WTC11 (cell line): ENCODE data around the gene CNTNAP5. TPM values are rescaled to one million over a fixed set of nuclear protein-coding genes. Genes with fewer than 3 reads are reported as not detected.

Experiments used
- ATAC-seq: fragments of 200-7000 bp; cut with Tn5 transposase; 2 replicates; pipeline ENCODE4 v1.10.0; 2021; ENCODE audit warnings: mild to moderate bottlenecking, moderate library complexity
- CTCF ChIA-PET: fragments of 300-600 bp; sonication (Branson Sonifier 250); formaldehyde crosslinking; loops from one replicate; lab custom pipeline; 2021; ENCODE audit warnings: antibody characterized with exemption; lab: Charles Lee
- POLR2A ChIA-PET: fragments of 350-600 bp; sonication (Branson Sonifier 250); formaldehyde crosslinking; loops from one replicate; lab custom pipeline; 2021; ENCODE audit warnings: antibody characterized with exemption; lab: Charles Lee
- DNase-seq: peaks from one replicate; pipeline ENCODE4 v3.0.0; 2021; ENCODE audit warnings: low spot score
- H3K27ac Mint-ChIP-seq: 2 replicates; pipeline ENCODE4 v1.8.0; 2021; ENCODE audit warnings: mixed read lengths
- H3K27me3 Mint-ChIP-seq: 2 replicates; pipeline ENCODE4 v1.8.0; 2021; ENCODE audit warnings: low read depth, mild to moderate bottlenecking, moderate library complexity, mixed read lengths
- H3K36me3 Mint-ChIP-seq: 2 replicates; pipeline ENCODE4 v1.8.0; 2021; ENCODE audit warnings: mixed read lengths
- H3K4me1 Mint-ChIP-seq: 2 replicates; pipeline ENCODE4 v1.8.0; 2022; ENCODE audit warnings: mixed read lengths
- H3K4me3 Mint-ChIP-seq: 2 replicates; pipeline ENCODE4 v1.8.0; 2021; ENCODE audit warnings: mild to moderate bottlenecking, moderate library complexity, mixed read lengths
- H3K9me3 Mint-ChIP-seq: 2 replicates; pipeline ENCODE4 v1.8.0; 2021; ENCODE audit warnings: mixed read lengths
- FOXJ3 ChIP-seq: sonication (generic); formaldehyde crosslinking; IDR thresholded peaks from 2 replicates; pipeline ENCODE4 v1.9.0; 2021; ENCODE audit warnings: missing genetic modification reagents, mild to moderate bottlenecking, borderline replicate concordance
- GABPB1 ChIP-seq: sonication (generic); formaldehyde crosslinking; IDR thresholded peaks from 2 replicates; pipeline ENCODE4 v1.8.1; 2023; ENCODE audit warnings: mild to moderate bottlenecking, missing genetic modification reagents
- GRHL2 ChIP-seq: fragments of 250-450 bp; sonication (Bioruptor Pico); IDR thresholded peaks from 2 replicates; pipeline ENCODE4 v1.8.0; 2022; ENCODE audit warnings: mild to moderate bottlenecking, moderate library complexity; ENCODE audit not compliant: insufficient replicate concordance, severe bottlenecking
- HMGA2 ChIP-seq: fragments of 250-450 bp; sonication (Bioruptor Pico); IDR thresholded peaks from 2 replicates; pipeline ENCODE4 v1.4.0; 2021; ENCODE audit warnings: mild to moderate bottlenecking, moderate library complexity
- MXD4 ChIP-seq: fragments of 250-450 bp; sonication (Bioruptor Pico); IDR thresholded peaks from 2 replicates; pipeline ENCODE4 v1.8.0; 2021; ENCODE audit warnings: mild to moderate bottlenecking, moderate library complexity, borderline replicate concordance
- RORB ChIP-seq: fragments of 250-450 bp; sonication (Bioruptor Pico); IDR thresholded peaks from 2 replicates; pipeline ENCODE4 v1.9.0; 2021; ENCODE audit warnings: mild to moderate bottlenecking
- SOX15 ChIP-seq: fragments of 250-450 bp; sonication (Bioruptor Pico); IDR thresholded peaks from 2 replicates; pipeline ENCODE4 v1.9.0; 2021; ENCODE audit warnings: mild to moderate bottlenecking
- ZBTB21 ChIP-seq: sonication (generic); formaldehyde crosslinking; IDR thresholded peaks from 2 replicates; pipeline ENCODE4 v1.8.1; 2023; ENCODE audit warnings: mild to moderate bottlenecking, missing genetic modification reagents, borderline replicate concordance
- ZNF138 ChIP-seq: sonication (generic); formaldehyde crosslinking; conservative IDR thresholded peaks from 2 replicates; pipeline ENCODE4 v1.8.1; 2022; ENCODE audit warnings: mild to moderate bottlenecking, moderate library complexity, missing genetic modification reagents
- ZNF396 ChIP-seq: fragments of 250-450 bp; sonication (Bioruptor Pico); IDR thresholded peaks from 2 replicates; pipeline ENCODE4 v1.8.0; 2021; ENCODE audit warnings: mild to moderate bottlenecking, moderate library complexity, borderline replicate concordance
- total RNA-seq: library from RNA; stranded (reverse); gene quantifications from 3 replicates; pipeline ENCODE4 v1.2.3, GENCODE V29; 2021
- TF ChIP-seq, protein P1 (sequence below): fragments of 250-450 bp; sonication (Bioruptor Pico); conservative IDR thresholded peaks from 2 replicates; pipeline ENCODE4 v1.9.0; 2021; ENCODE audit warnings: mild to moderate bottlenecking
- TF ChIP-seq, protein P2 (sequence below): sonication (generic); formaldehyde crosslinking; IDR thresholded peaks from 2 replicates; pipeline ENCODE4 v1.8.0; 2022; ENCODE audit warnings: mild to moderate bottlenecking, missing genetic modification reagents
- TF ChIP-seq, protein P3 (sequence below): sonication (generic); formaldehyde crosslinking; IDR thresholded peaks from 2 replicates; pipeline ENCODE4 v1.8.1; 2022; ENCODE audit warnings: mild to moderate bottlenecking, missing genetic modification reagents, moderate library complexity, borderline replicate concordance
- TF ChIP-seq, protein P4 (sequence below): sonication (generic); formaldehyde crosslinking; IDR thresholded peaks from 2 replicates; pipeline ENCODE4 v1.8.0; 2022; ENCODE audit warnings: mild to moderate bottlenecking, missing genetic modification reagents

CNTNAP5 gene
- total RNA-seq, 1 experiment from 2014 or later = 0.22 TPM

DNA sequence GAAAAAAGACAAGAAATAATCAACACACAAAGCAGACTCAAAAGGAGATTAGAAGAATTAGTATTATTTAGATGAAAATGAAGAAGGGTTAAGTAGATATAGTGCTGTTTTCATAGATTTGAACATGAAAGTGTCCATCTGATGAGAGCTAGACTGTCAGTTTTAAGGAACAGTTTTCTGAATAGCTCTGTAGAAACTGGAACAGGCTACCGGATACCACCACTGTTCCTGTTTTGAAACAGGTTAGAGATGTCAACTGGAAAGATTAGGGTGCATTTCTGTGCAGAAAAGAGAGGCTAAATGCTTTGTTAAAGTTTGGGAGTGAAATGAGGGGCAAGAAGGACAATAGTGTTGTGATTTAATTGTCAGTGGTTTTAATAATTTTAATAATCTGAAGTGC, 908.8 kb downstream of the CNTNAP5 start:
- Mint-ChIP-seq H3K4me1 (no peaks in the 10 kb centered on the region), H3K4me3 (no peak overlapping the region), H3K9me3 (peaks cover 22% of the 10 kb centered on the region), H3K27me3 (no peaks in the 10 kb centered on the region; the same call in 1 of the 2 replicates), H3K36me3 (peaks cover 11% of the 10 kb centered on the region; the same call in 1 of the 2 replicates), H3K27ac (no peak overlapping the region)
- CTCF ChIA-PET = no interaction called here
- POLR2A ChIA-PET = no interaction called here
- ATAC-seq (no peak), DNase-seq (no peak)
- TF ChIP-seq, protein P1, sequence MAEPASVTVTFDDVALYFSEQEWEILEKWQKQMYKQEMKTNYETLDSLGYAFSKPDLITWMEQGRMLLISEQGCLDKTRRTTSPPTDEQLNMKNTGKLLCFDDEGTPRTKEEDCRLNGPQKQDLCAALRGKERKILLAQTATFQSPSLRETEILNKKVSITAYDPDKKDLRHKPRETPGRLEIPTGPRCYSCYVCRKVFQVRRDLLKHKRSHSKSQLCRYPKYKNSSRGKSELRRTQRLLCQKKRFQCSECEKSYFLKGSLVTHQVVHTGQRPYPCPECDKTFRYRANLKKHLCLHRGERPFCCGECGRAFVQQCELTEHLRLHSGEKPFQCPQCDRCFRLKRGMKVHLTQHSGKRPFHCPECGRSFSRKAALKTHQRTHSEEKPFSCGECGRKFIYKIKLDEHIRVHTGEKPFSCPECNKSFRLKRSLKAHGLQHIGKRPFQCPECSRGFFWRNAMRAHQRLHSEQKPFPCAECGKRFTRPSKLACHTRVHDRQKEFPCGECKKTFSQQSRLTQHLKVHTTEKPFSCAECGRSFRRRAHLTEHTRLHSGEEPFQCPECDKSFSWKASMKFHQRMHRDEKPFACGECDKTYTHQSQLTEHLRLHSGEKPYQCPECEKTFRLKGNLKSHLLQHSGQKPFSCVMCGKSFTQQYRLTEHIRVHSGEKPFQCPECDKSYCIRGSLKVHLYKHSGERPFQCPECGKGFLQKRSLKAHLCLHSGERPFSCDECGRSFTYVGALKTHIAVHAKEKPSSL (CRISPR knock-in tag) = no peak
- TF ChIP-seq, protein P2, sequence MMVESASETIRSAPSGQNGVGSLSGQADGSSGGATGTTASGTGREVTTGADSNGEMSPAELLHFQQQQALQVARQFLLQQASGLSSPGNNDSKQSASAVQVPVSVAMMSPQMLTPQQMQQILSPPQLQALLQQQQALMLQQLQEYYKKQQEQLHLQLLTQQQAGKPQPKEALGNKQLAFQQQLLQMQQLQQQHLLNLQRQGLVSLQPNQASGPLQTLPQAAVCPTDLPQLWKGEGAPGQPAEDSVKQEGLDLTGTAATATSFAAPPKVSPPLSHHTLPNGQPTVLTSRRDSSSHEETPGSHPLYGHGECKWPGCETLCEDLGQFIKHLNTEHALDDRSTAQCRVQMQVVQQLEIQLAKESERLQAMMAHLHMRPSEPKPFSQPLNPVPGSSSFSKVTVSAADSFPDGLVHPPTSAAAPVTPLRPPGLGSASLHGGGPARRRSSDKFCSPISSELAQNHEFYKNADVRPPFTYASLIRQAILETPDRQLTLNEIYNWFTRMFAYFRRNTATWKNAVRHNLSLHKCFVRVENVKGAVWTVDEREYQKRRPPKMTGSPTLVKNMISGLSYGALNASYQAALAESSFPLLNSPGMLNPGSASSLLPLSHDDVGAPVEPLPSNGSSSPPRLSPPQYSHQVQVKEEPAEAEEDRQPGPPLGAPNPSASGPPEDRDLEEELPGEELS = no peak
- no peak for TF ChIP-seq GRHL2 (CRISPR knock-in tag)
- no peak for TF ChIP-seq GABPB1 (CRISPR knock-in tag)
- TF ChIP-seq FOXJ3 = no peak
- no peak for TF ChIP-seq ZNF138 (CRISPR knock-in tag)
- TF ChIP-seq SOX15 (CRISPR knock-in tag) = no peak
- TF ChIP-seq HMGA2 = no peak
- TF ChIP-seq ZBTB21 = no peak
- TF ChIP-seq RORB (CRISPR knock-in tag) = no peak
- TF ChIP-seq, protein P3, sequence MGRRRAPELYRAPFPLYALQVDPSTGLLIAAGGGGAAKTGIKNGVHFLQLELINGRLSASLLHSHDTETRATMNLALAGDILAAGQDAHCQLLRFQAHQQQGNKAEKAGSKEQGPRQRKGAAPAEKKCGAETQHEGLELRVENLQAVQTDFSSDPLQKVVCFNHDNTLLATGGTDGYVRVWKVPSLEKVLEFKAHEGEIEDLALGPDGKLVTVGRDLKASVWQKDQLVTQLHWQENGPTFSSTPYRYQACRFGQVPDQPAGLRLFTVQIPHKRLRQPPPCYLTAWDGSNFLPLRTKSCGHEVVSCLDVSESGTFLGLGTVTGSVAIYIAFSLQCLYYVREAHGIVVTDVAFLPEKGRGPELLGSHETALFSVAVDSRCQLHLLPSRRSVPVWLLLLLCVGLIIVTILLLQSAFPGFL (CRISPR knock-in tag) = no peak
- TF ChIP-seq, protein P4, sequence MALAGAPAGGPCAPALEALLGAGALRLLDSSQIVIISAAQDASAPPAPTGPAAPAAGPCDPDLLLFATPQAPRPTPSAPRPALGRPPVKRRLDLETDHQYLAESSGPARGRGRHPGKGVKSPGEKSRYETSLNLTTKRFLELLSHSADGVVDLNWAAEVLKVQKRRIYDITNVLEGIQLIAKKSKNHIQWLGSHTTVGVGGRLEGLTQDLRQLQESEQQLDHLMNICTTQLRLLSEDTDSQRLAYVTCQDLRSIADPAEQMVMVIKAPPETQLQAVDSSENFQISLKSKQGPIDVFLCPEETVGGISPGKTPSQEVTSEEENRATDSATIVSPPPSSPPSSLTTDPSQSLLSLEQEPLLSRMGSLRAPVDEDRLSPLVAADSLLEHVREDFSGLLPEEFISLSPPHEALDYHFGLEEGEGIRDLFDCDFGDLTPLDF (CRISPR knock-in tag) = no peak
- TF ChIP-seq ZNF396 (CRISPR knock-in tag) = no peak

DNA sequence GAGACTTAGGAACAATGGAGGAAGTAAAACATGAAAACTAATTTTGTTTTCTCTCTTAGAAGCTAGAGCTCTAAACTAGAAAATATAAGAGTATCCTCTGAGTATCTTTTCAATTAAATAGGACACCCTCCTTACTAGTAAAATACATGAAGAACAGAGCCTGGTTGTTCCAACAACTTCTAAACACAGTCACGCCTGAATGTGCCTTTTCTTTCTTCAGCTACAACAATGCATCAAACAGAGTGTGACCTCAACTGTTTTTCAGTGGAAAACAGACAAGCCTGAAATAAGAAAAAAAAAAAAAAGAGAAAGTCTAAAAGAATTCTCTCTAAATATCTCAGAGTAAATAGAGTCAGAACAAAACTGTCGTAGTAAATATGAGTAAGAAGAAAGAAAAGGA, 928.8 kb downstream of the CNTNAP5 start:
- H3K27ac Mint-ChIP-seq = no peak overlapping the region
- POLR2A ChIA-PET = no interaction called here

More for the DNA sequence above, 928.8 kb downstream of the CNTNAP5 start:
- H3K36me3 Mint-ChIP-seq = peaks cover 4% of the 10 kb centered on the region; the same call in 1 of the 2 replicates
- no peak overlapping the region for H3K4me3 Mint-ChIP-seq
- H3K4me1 Mint-ChIP-seq = peaks cover 5% of the 10 kb centered on the region
- CTCF ChIA-PET = no interaction called here
- DNase-seq = no peak
- ATAC-seq = no peak
- TF ChIP-seq, protein P1 (CRISPR knock-in tag) = no peak
- no peak for TF ChIP-seq MXD4 (CRISPR knock-in tag)
- H3K27me3 Mint-ChIP-seq = no peaks in the 10 kb centered on the region
- H3K9me3 Mint-ChIP-seq = peaks cover 14% of the 10 kb centered on the region
